Lung (tissue), 12 donors: ENCODE data around the gene CCNQ. TPM values are rescaled to one million over a fixed set of nuclear protein-coding genes. Genes with fewer than 3 reads are reported as not detected.

Experiments
- ATAC-seq: fragments of 200-7000 bp; cut with Tn5 transposase; one replicate; pipeline ENCODE4 v1.9.1; 2020; ENCODE audit warnings: moderate number of reproducible peaks; ENCODE audit not compliant: insufficient read depth, low FRiP score
- DNase-seq, 3 donors: peaks; one replicate each; pipeline ENCODE4 v3.0.0-alpha.2; 2013 to 2017
- H3K27ac ChIP-seq, 2 donors: one replicate each; pipeline ENCODE4 v1.5.1; 2013; ENCODE audit warnings: mild to moderate bottlenecking in 2 of 2, moderate library complexity in 2 of 2, control low read depth in 1 of 2, inconsistent platforms in 1 of 2, low read depth in 1 of 2, low read length in 1 of 2
- H3K27me3 ChIP-seq, 3 donors: one replicate each; pipeline ENCODE4 v1.5.1; 2013; ENCODE audit warnings: low read length in 2 of 3; ENCODE audit not compliant: control insufficient read depth in 3 of 3, insufficient read depth in 3 of 3
- H3K36me3 ChIP-seq, 4 donors: one replicate each; pipeline ENCODE4 v1.5.1; 2013; ENCODE audit warnings: low read length in 4 of 4, mild to moderate bottlenecking in 1 of 4, moderate library complexity in 1 of 4; ENCODE audit not compliant: control insufficient read depth in 4 of 4, insufficient read depth in 4 of 4
- H3K4me1 ChIP-seq, 5 donors: one replicate each; pipeline ENCODE4 v1.5.1; 2013; ENCODE audit warnings: low read length in 5 of 5, mild to moderate bottlenecking in 2 of 5, moderate library complexity in 1 of 5; ENCODE audit not compliant: control insufficient read depth in 5 of 5, insufficient read depth in 5 of 5
- H3K4me3 ChIP-seq: one replicate; pipeline ENCODE4 v1.5.1; 2013; ENCODE audit warnings: mild to moderate bottlenecking, control low read depth, moderate library complexity
- H3K9ac ChIP-seq, 2 donors: one replicate each; pipeline ENCODE4 v1.5.1; 2013; ENCODE audit warnings: low read length in 2 of 2, control low read depth in 1 of 2; ENCODE audit not compliant: insufficient read depth in 1 of 2
- H3K9me3 ChIP-seq, 4 donors: one replicate each; pipeline ENCODE4 v1.5.1; 2013; ENCODE audit warnings: low read length in 3 of 4, mild to moderate bottlenecking in 1 of 4, moderate library complexity in 1 of 4; ENCODE audit not compliant: control insufficient read depth in 4 of 4, insufficient read depth in 3 of 4
- CTCF ChIP-seq: IDR thresholded peaks from 2 replicates; pipeline ENCODE4 v1.5.1; 2012; ENCODE audit warnings: mild to moderate bottlenecking; ENCODE audit errors: control extremely low read depth, extremely low read depth
- WGBS, 2 donors: extraction: QIAGEN DNeasy Blood & Tissue Kit; methylation state at CpG; one replicate each; pipeline ENCODE4 v1.1.7; 2013; 5-methylcytosine and 5-hydroxymethylcytosine counted together
- polyA plus RNA-seq, 2 donors: library from polyadenylated mRNA; stranded (reverse); fragments of 200-250 nt; gene quantifications; one replicate each; pipeline ENCODE4 v1.2.1, GENCODE V29; 2013
- total RNA-seq, 2 donors: library from RNA; depleted of rRNA in 1 of 2; stranded (reverse); fragments of >200 nt in 1 of 2; gene quantifications; one replicate each; pipeline ENCODE4 v1.2.1, GENCODE V29; 2014 to 2021
- donor health status: control.
- donor health status: control.
- donor health status: Bipolar disorder and iron deficiency.
- donor health status: healthy.
- donor health status: DM: yes; HTN: yes; CAD: no.

The CCNQ gene
- total and polyA plus RNA-seq, 4 donors = 14.2 to 46.4 (median 24.9) TPM

- 79 to 86% methylated on average over 15 to 16 of the region's 16 CpGs for WGBS, 2 donors
- Histone ChIP-seq H3K9ac (no peak overlapping the region), H3K27me3 (peaks cover 0 to 11% (median 0%) of the 10 kb centered on the region in 3 donors), H3K4me3 (no peak overlapping the region), H3K9me3 (peaks cover 0 to 3% (median 0%) of the 10 kb centered on the region in 4 donors), H3K4me1 (no peaks in the 10 kb centered on the region), H3K36me3 (no peaks in the 10 kb centered on the region), H3K27ac (no peak overlapping the region)
- ATAC-seq (no peak), DNase-seq (no peak)
- no peak for TF ChIP-seq CTCF
These were observed 49.1 kb downstream of the CCNQ start for GRCh38 chrX:153549807-153550206.

GRCh38 chrX:153549231-153549630 lies 49.7 kb downstream of the CCNQ start:
- H3K4me1 ChIP-seq = no peaks in the 10 kb centered on the region
- H3K4me3 ChIP-seq = no peak overlapping the region
- H3K9ac ChIP-seq = no peak overlapping the region
- no peak for DNase-seq
- TF ChIP-seq CTCF = no peak
- H3K36me3 ChIP-seq = no peaks in the 10 kb centered on the region
- H3K27ac ChIP-seq = no peak overlapping the region
- WGBS, 2 donors = 88 to 89% methylated on average over 9 to 17 of the region's 17 CpGs
- H3K27me3 ChIP-seq = peaks cover 0 to 11% (median 0%) of the 10 kb centered on the region in 3 donors
- ATAC-seq = no peak
- peaks cover 0 to 3% (median 0%) of the 10 kb centered on the region in 4 donors for H3K9me3 ChIP-seq

GRCh38 chrX:153547195-153547594 lies 51.7 kb downstream of the CCNQ start:
- Histone ChIP-seq H3K4me1 (no peaks in the 10 kb centered on the region), H3K27me3 (peaks cover 0 to 11% (median 0%) of the 10 kb centered on the region in 3 donors)
- 62 to 66% methylated on average over 3 to 7 of the region's 7 CpGs for WGBS, 2 donors

More at GRCh38 chrX:153547195-153547594, 51.7 kb downstream of the CCNQ start:
- ATAC-seq (no peak), DNase-seq (no peak)
- no peak overlapping the region for H3K9ac ChIP-seq
- no peak overlapping the region for H3K4me3 ChIP-seq
- H3K36me3 ChIP-seq = no peaks in the 10 kb centered on the region
- no peak for TF ChIP-seq CTCF
- H3K27ac ChIP-seq = no peak overlapping the region
- H3K9me3 ChIP-seq = peaks cover 0 to 5% (median 0%) of the 10 kb centered on the region in 4 donors
